Measurements from ENCODE around the gene ABCC10. TPM values are rescaled to one million over a fixed set of nuclear protein-coding genes. Genes with fewer than 3 reads are reported as not detected.
A peak's percentile ranks its signal among the peaks of the same experiment; 100 is the strongest.
"Not testable (repeated sequence)": the region's sequence is repeated elsewhere in the genome, so short reads cannot be mapped to it uniquely, and the experiment has no call there.

Gene ABCC10, protein sequence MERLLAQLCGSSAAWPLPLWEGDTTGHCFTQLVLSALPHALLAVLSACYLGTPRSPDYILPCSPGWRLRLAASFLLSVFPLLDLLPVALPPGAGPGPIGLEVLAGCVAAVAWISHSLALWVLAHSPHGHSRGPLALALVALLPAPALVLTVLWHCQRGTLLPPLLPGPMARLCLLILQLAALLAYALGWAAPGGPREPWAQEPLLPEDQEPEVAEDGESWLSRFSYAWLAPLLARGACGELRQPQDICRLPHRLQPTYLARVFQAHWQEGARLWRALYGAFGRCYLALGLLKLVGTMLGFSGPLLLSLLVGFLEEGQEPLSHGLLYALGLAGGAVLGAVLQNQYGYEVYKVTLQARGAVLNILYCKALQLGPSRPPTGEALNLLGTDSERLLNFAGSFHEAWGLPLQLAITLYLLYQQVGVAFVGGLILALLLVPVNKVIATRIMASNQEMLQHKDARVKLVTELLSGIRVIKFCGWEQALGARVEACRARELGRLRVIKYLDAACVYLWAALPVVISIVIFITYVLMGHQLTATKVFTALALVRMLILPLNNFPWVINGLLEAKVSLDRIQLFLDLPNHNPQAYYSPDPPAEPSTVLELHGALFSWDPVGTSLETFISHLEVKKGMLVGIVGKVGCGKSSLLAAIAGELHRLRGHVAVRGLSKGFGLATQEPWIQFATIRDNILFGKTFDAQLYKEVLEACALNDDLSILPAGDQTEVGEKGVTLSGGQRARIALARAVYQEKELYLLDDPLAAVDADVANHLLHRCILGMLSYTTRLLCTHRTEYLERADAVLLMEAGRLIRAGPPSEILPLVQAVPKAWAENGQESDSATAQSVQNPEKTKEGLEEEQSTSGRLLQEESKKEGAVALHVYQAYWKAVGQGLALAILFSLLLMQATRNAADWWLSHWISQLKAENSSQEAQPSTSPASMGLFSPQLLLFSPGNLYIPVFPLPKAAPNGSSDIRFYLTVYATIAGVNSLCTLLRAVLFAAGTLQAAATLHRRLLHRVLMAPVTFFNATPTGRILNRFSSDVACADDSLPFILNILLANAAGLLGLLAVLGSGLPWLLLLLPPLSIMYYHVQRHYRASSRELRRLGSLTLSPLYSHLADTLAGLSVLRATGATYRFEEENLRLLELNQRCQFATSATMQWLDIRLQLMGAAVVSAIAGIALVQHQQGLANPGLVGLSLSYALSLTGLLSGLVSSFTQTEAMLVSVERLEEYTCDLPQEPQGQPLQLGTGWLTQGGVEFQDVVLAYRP (N-terminal part only)
- 10 to 100 TPM; 21.1 to 22.4 TPM for total RNA-seq
- long read RNA-seq, donor 1, partial matches to known transcripts: 0 of 2 reads
- long read RNA-seq, donor 1, other reads (novel, unspliced or antisense): 2 of 2 reads
- long read RNA-seq, donor 2, partial matches to known transcripts: 12 of 20 reads
- long read RNA-seq, donor 2, other reads (novel, unspliced or antisense): 8 of 20 reads

DNA sequence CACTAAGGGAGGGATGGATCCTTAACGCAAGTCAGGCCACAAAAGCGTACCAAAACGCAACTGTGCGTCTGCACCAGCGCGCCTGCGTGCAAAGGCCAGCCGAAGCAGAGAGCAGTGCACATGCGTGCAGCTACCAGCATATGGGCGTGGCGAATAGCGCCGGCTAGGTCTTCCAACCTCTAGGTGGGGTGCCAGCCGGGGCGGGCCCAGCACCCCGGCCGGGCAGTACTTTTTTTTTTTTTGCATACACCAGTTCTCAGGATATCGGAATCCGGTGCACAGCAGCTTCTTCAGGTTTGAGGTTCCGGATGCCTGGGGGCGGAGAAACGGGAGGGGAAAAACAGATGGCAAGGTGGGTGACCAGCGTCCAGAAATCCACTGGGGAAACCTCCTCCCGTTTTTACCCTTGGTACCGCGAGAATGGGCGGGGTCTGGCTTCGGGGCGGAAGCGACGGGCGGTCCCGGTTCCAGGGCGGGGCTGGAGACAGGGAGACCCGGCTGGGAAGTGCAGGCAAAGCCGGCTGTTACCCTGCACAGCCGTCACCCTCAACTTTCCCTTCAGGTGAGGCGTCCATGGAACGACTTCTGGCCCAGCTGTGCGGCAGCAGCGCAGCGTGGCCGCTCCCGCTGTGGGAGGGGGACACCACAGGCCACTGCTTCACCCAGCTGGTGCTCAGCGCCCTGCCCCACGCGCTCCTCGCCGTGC lies at the start of gene ABCC10:
ABCC10 (plus strand) TSS at position 136 of the 706 bp plus-strand sequence; CDS start at position 574, 438 bp downstream.
- intact Hi-C loops (cut with DNase I): no loop called here
- DNase-seq (ENCODE audit: low spot score): peak; percentile 98

DNA sequence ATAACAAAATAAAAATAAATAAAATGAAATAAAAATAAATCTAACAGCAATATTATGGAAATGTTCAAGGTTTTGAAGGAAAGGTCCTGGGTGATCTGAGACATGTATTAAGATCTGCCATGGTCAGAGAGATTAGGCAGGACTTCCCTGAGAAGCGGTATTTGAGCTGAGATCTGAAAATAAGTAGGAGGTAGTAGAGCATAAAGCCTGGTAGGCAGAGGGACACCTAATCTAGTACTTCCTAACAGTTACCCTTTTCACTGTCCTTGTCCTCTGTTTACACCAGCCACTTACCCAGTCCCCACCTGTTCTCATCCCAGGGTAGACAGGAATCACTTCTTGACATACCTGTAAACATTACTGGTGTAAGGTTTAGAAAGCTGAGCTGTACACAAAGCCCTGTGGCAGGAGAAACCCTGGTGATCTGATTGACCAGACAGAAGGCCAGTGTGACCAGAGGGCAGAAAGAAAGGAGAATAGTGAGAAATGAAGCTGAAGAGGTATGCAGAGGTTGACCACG lies 49.6 kb upstream of the ABCC10 start:
- no peak for DNase-seq (ENCODE audit: low spot score)

DNA sequence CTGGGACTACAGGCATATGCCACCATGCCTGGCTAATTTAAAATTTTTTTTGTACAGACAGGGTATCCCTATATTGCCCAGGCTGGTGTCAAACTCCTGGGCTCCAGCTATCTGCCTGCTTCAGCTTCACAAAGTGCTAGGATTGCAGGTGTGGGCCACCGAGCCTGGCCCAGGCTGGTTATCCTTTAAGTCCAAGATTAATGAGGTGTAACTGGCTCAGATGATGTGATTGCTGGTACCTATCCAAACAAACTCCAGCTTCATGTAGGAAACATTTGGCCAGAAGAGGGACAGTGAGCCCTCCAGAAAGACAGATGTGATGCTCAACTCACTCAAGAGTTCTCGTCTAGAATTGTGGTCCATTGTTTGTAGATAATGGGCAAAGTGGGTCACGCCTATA lies 48.7 kb upstream of the ABCC10 start:
- intact Hi-C loops (cut with DNase I): no loop called here
- DNase-seq (ENCODE audit: low spot score): no peak

More for the DNA sequence above, 49.6 kb upstream of the ABCC10 start:
- intact Hi-C loops (cut with DNase I): no loop called here

DNA sequence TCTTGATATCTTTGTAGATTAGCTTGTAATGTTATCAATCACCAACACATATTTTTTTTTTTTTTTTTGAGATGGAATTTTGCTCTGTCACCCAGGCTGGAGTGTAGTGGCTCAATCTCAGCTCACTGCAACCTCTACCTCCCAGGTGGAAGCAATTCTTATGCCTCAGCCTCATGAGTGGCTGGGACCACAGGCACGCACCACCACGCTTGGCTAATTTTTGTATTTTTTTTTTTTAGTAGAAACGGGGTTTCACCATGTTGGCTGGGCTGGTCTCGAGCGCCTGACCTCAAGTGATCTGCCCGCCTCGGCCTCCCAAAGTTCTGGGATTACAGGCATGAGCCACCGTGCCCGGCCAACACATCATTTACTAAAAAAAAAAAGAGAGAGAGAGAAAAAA lies 46.5 kb upstream of the ABCC10 start:
- not testable (repeated sequence) for DNase-seq (ENCODE audit: low spot score)
- intact Hi-C loops (cut with DNase I): loop anchor here in 1 of 2 donors (10.0 kb wide), 1 partner anchor 124 kb away; no protein-coding TSS in a partner anchor

DNA sequence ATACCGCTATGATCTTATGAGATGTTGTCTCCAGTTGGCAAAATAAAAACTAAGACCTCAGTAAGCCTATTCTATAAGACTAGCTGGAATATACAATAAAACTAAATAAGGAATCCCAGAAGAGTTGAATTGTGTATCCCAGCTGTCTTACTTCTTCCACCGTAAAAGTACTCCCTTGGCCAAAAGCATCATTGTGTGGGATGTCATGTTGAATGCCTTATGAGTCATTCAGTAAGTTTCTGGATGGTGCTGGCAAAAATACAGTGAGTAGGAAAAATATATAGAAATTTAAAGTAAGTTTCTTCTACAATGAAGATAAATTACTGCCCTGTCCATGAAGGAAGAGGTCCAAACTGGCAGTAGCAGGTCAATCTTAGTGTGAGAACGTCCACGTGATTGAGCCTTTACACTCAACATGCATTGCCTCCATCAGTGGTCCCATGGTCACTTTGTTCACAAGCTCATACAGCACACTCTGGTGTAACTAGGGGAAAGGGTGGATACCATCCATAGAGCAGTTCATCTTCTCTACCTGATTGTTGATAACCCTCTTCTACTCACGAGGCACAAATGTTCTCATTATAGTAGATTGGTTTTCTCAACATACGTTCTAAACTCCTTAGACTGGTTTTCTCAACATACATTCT lies 44.2 kb upstream of the ABCC10 start:
- intact Hi-C loops (cut with DNase I): loop anchor here in 1 of 2 donors (10.0 kb wide), 1 partner anchor 122 kb away; no protein-coding TSS in a partner anchor

DNA sequence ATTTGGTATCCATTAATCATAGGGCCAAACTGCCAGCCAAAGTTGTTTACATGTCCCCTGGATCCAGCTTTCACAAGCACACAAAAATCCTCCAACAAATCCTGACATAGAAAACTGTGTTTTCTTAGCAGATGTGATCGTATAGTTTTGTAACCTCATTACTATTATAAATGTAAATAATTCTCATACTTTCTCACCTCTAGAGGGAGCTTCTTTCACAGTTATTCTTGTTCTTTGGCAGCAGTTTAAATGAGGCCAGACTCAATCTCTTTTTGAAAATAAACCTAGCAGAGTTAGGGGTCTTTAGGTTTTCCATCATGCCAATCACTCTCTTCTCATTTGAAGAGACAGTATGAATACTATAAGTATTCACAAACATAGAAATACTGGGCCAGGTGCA lies 40.8 kb upstream of the ABCC10 start:
- DNase-seq (ENCODE audit: low spot score): no peak
- intact Hi-C loops (cut with DNase I): loop anchor here in 1 of 2 donors (10.0 kb wide), 1 partner anchor 118 kb away; no protein-coding TSS in a partner anchor

More for the DNA sequence above, 44.2 kb upstream of the ABCC10 start:
- DNase-seq (ENCODE audit: low spot score): no peak

DNA sequence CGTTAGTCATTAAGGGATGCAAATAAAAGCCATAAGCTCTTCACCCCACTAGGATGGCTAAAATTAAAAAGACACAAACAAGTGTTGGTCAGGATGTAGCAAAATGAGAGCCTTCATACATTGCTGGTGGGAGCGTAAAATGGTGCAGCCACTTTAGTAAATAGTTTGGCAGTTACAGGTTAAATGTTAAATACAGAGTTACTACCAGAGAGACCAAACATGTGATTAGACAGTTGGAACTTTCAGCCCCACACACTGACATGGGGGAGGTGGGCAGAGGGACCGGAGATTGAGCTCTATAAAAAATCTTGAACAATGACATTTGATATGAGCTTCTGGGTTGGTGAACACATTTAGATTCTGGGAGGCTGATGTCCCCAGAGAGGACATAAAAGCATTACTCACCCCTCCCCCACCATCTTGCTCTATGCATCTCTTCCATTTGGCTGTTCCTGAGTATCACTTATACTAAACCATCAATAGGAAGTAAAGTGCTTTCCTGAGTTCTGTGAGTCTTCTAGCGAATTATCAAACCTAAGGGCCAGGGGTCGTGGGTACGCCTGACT lies 37.5 kb upstream of the ABCC10 start:
- intact Hi-C loops (cut with DNase I): loop anchor here in 1 of 2 donors (10.0 kb wide), 1 partner anchor 115 kb away; no protein-coding TSS in a partner anchor
- no peak for DNase-seq (ENCODE audit: low spot score)

DNA sequence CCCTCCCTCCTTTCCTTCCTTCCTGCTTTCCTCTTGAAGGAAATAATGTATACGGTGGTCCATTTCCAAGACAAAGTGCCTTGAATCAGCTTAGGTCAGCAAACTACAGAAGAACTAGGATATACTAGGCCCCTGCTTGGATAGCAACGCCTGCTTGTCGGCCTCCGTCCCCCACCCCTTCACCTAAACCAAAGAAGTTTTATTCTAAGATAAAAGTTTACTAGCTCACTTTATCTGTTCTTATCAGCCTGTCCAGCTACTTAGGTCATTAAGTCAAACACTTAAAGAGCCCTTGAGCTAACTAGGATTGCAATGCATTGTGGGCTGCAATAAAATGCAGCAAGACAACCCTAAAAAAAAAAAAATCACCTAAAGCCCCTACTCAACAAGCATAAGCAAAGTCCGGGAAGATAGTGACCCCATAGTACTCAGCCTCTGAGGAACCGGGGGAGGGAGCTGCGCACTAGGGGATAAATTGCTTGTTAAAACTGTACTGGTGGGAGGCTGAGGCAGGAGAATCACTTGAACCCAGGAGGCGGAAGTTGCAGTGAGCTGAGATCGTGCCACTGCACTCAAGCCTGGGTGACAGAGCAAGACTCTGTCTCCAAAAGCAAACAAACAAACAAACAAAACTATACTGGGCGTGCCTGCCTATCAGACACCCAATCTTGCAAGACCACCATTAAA lies 36.4 kb upstream of the ABCC10 start:
- intact Hi-C loops (cut with DNase I); DNase-seq (ENCODE audit: low spot score): not testable (repeated sequence)

DNA sequence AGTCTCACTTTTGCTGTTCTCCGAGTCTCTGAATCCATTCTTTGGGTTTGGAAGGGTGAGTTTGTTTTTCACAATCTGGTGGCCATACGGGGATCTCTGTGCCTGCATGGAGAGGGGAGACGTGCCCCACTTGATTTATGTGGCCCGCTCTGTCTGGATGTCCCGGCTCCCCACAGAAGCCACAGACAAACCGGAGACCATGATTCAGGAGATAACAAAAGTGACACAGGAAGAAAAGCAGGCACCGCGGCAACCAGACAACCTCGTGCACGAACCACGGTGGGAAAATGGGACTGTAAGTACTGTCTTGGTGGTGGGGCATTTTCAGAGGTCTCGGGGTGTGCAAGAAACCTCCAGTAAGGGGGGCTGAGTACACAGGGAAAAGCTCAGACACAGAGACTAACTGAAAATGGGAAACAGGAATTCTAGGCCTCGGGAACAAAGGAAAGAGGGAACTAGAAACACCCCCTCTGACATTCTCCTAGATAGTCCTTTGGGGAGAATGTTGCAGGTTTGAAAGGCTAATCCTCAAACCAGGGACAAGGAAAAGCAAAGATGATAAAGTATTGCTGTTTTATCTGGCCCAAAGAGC lies 35.8 kb upstream of the ABCC10 start:
- intact Hi-C loops (cut with DNase I): no loop called here
- DNase-seq (ENCODE audit: low spot score): no peak

DNA sequence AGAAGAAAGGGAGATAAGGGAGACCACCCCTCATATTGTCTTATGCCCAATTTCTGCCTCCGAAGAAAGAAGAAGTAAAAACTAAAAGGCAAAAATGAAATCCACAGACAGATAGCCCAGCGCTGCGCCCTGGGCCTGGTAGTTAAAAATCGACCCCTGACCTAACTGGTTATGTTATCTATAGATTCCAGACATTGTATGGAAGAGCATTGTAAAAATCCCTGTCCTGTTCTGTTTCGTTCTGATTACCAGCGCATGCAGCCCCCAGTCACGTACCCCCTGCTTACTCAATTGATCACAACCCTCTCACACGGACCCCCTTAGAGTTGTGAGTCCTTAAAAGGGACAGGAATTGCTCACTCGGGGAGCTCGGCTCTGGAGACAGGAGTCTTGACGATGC lies 34.2 kb upstream of the ABCC10 start:
- intact Hi-C loops (cut with DNase I); DNase-seq (ENCODE audit: low spot score): not testable (repeated sequence)

DNA sequence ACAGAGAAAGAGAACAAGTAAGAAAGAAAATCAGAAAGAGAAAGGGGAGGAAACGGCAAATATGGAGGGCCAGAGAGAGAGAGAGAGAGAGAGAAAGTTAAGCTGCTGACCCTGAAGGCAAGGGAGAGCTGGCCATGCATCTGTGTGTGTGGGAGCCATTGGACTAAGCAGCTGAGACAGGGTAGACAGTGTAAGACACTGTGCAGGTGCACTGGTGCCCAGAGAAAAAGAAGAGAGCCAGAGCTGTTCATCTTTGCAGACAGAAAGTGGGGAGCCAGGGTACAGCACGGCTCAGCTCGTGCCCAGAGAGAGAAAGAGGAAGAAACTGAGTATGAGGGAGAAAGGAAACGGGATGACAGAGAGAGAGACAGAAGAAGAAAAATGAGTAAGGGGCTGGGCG lies 33.7 kb upstream of the ABCC10 start:
- intact Hi-C loops (cut with DNase I): no loop called here
- DNase-seq (ENCODE audit: low spot score): no peak

DNA sequence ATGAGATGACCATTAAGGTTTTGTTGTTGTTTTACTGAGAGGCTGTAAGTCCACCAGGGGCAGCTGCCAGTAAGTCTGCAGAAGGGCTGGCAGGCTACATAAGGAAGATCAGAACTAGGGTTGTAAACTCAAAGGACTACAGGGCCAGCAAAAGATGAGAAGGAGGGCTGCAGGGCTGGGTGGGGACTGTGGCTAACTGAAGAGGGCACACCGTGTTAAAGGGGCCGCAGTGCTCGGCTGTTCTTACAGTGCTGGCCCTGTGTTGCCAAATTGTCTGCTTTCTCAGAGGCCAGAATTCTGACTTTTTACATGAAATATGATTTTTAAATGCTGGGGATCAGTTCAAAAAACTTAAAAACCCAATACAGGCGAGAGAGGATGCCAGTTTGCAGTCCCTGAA lies 32.4 kb upstream of the ABCC10 start:
- DNase-seq (ENCODE audit: low spot score): no peak
- intact Hi-C loops (cut with DNase I): no loop called here

DNA sequence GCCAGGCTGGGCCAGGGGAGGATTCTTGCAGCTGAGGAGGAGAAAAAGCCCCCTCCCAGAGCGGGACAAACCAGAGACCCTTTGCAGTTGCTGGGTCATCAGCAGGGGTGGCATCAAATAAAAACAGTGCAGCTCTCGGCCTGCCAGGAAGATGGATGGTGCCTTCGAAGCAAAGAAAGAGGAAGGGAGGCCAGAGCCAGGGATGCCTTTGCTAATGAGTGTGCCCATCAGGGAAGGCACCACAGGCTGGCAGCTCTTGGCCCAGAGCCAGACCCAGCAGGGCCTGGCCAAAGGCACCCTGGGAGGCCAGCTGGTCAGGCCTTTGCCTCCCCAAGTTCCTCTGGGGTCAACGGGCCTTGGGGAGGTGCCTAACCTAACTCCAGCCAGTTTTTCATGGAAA lies 31.6 kb upstream of the ABCC10 start:
- DNase-seq (ENCODE audit: low spot score): no peak
- intact Hi-C loops (cut with DNase I): no loop called here

DNA sequence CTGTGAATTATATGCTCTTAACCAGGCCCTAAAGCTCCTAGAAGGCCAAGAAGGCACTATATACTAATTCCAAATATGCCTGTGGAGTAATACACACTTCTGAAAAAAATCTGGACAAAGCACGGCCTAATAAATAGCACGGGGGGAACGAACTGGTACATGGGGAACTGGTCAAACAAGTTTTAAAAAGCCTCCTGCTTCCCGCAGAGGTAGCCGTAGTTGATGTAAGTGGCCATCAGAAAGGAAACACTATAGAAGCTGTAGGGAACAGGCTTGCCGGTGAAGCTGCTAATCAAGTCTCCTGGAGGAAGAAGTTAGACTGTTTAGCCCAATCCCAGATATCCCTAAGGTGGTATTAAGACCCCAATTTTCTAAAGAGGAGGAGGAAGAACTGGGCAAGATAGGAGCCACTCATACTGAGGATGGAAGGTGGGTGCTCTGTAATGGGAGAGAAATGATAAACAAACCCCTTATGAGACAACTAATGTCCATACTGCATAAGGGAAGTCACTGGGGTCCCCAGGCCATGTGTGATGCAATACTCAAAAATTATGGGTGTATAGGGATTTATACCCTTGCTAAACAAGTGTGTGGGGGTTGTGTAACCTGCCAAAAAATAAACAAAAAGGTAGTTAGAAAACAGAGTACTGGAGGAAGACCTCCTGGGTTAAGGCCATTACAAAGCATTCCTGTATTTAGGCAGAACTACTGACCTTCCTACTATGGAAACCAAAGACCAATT lies 30.8 kb upstream of the ABCC10 start:
- DNase-seq (ENCODE audit: low spot score): no peak
- intact Hi-C loops (cut with DNase I): no loop called here

DNA sequence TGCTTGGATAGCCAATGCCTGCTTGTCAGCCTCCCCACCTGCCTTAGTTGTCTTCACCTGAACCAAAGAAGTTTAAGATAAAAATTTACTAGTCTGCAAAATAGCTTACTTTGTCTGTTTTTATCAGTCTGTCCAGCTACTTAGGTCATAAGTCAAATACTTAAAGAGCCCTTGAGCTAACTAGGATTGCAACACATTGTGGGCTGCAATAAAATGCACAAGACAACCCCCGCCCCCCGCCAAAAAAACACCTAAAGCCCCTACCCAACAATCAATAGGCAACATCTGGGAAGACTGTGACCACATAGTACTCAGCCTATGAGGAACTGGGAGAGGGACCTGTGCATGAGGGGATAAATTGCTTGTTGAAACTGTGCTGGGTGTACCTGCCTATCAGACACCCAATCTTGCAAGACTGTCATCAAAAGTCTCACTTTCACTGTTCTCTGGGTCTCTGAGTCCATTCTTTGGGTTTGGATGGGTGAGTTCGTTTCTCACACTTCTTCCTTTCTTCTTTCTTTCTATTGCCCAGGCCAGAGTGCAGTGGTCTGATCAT lies 27.3 kb upstream of the ABCC10 start:
- intact Hi-C loops (cut with DNase I): no loop called here
- no peak for DNase-seq (ENCODE audit: low spot score)

Measured in posterior vena cava (tissue), 2 donors.